Keratinocyte (primary cell): ENCODE data around the gene CACNA1F. TPM values are rescaled to one million over a fixed set of nuclear protein-coding genes. Genes with fewer than 3 reads are reported as not detected.

Experiments
- DNase-seq: peaks from one replicate; pipeline ENCODE4 v3.0.0-alpha.2; 2011; ENCODE audit warnings: low read depth, missing footprints, low spot score
- FAIRE-seq: peaks from 2 replicates; lab custom pipeline; 2011; peaks lifted over from hg19 to GRCh38; lab: Jason Lieb, UNC
- H2AFZ ChIP-seq: 2 replicates; pipeline ENCODE4 v1.6.0; 2012; ENCODE audit warnings: low read length, control low read depth, inconsistent platforms; ENCODE audit not compliant: control insufficient read depth
- H3K27ac ChIP-seq: 2 replicates; pipeline ENCODE4 v1.5.1; 2011; ENCODE audit warnings: low read length; ENCODE audit not compliant: control insufficient read depth, insufficient read depth
- H3K27me3 ChIP-seq: 3 replicates; pipeline ENCODE4 v1.6.0; 2011; ENCODE audit warnings: low read length; ENCODE audit not compliant: control insufficient read depth, insufficient read depth; ENCODE audit errors: extremely low read depth
- H3K36me3 ChIP-seq, 2 experiments: 2 replicates in 1 of 2; 3 replicates in 1 of 2; pipeline ENCODE4 v1.5.1; 2011; ENCODE audit warnings: low read length in 2 of 2, mild to moderate bottlenecking in 1 of 2; ENCODE audit not compliant: control insufficient read depth in 2 of 2, insufficient read depth in 2 of 2; ENCODE audit errors: extremely low read depth in 1 of 2
- H3K4me1 ChIP-seq: 3 replicates; pipeline ENCODE4 v1.5.1; 2011; ENCODE audit warnings: low read length; ENCODE audit not compliant: control insufficient read depth, insufficient read depth; ENCODE audit errors: extremely low read depth
- H3K4me2 ChIP-seq: 3 replicates; pipeline ENCODE4 v1.6.0; 2011; ENCODE audit warnings: low read depth, low read length; ENCODE audit not compliant: control insufficient read depth, insufficient read depth; ENCODE audit errors: extremely low read depth
- H3K4me3 ChIP-seq, 3 experiments: fragments of 200-600 bp in 1 of 3; sonication (generic) in 1 of 3; 2 replicates in 2 of 3; 3 replicates in 1 of 3; pipeline ENCODE4 v1.5.1; 2011 to 2016; ENCODE audit warnings: low read length in 3 of 3, mild to moderate bottlenecking in 3 of 3, control low read depth in 2 of 3, inconsistent platforms in 1 of 3, low read depth in 1 of 3, mixed read lengths in 1 of 3, mixed run types in 1 of 3, moderate library complexity in 1 of 3; ENCODE audit not compliant: control insufficient read depth in 2 of 3, insufficient read depth in 2 of 3; ENCODE audit errors: extremely low read depth in 1 of 3
- H3K79me2 ChIP-seq: 2 replicates; pipeline ENCODE4 v1.6.0; 2012; ENCODE audit warnings: low read length; ENCODE audit not compliant: control insufficient read depth, insufficient read depth
- H3K9ac ChIP-seq: 3 replicates; pipeline ENCODE4 v1.6.0; 2011; ENCODE audit warnings: low read length; ENCODE audit not compliant: control insufficient read depth, insufficient read depth; ENCODE audit errors: extremely low read depth
- H3K9me1 ChIP-seq: 3 replicates; pipeline ENCODE4 v1.6.0; 2011; ENCODE audit warnings: low read length; ENCODE audit not compliant: control insufficient read depth, insufficient read depth; ENCODE audit errors: extremely low read depth
- H3K9me3 ChIP-seq: 2 replicates; pipeline ENCODE4 v1.5.1; 2012; ENCODE audit warnings: low read depth, low read length; ENCODE audit not compliant: control insufficient read depth
- H4K20me1 ChIP-seq: 3 replicates; pipeline ENCODE4 v1.6.0; 2011; ENCODE audit warnings: low read length; ENCODE audit not compliant: control insufficient read depth, insufficient read depth; ENCODE audit errors: extremely low read depth
- EZH2 ChIP-seq: IDR thresholded peaks from one replicate; pipeline ENCODE4 v1.6.1; 2012; ENCODE audit warnings: inconsistent platforms, mild to moderate bottlenecking, low read length, moderate library complexity
- dilution Hi-C: fragments of 300-500 bp; cut with MboI; formaldehyde crosslinking; loops from one replicate; pipeline ENCODE4 v1.7.0; 2020; ENCODE audit warnings: low sequenced_read_pairs; ENCODE audit not compliant: extremely low pct_ligation_motif_present
- polyA plus RNA-seq, 5 experiments: library from polyadenylated mRNA; depleted of rRNA in 3 of 5; stranded (reverse) in 3 of 5; stranded (forward) in 1 of 5; unstranded in 1 of 5; fragments of >200 nt; gene quantifications; 1 replicate in 1 of 5; 2 replicates in 3 of 5; 3 replicates in 1 of 5; pipeline versions ENCODE4 v1.2.1 to v1.2.3, GENCODE V29; 2011 to 2012; ENCODE audit warnings: missing spikeins in 2 of 5, low read depth in 1 of 5, low replicate concordance in 1 of 5
- TF ChIP-seq, protein P1 (sequence below), 3 experiments: IDR thresholded peaks in 1 of 3; conservative IDR thresholded peaks in 1 of 3; optimal IDR thresholded peaks in 1 of 3; 2 replicates in 2 of 3; 3 replicates in 1 of 3; pipeline versions ENCODE3 to v1.5.1; 2011; ENCODE audit warnings: low read length in 3 of 3, mild to moderate bottlenecking in 3 of 3, moderate library complexity in 2 of 3, control low read depth in 1 of 3, inconsistent platforms in 1 of 3; ENCODE audit not compliant: insufficient read depth in 2 of 3; ENCODE audit errors: extremely low read depth in 1 of 3

CACNA1F gene
- polyA plus RNA-seq, 1 donor (not counting 4 experiments of a cell fraction or from before 2014, with no cell fraction given), result not detected

- dilution Hi-C loops, result no loop called here
- FAIRE-seq, result no peak
These were observed 44.9 kb upstream of the CACNA1F start for GRCh38 chrX:49278081-49278480.

GRCh38 chrX:49277535-49277830 is 44.3 kb upstream of the CACNA1F start:
- Histone ChIP-seq H3K79me2 (no peaks in the 10 kb centered on the region), H3K27ac (no peak overlapping the region), H2AFZ (no peak overlapping the region), H3K4me3 (no peak overlapping the region), H3K4me2 (no peak overlapping the region), H3K27me3 (no peaks in the 10 kb centered on the region), H3K4me1 (no peaks in the 10 kb centered on the region), H3K9me1 (no peaks in the 10 kb centered on the region), H3K9ac (no peak overlapping the region), H3K36me3 (no peaks in the 10 kb centered on the region), H4K20me1 (no peaks in the 10 kb centered on the region), H3K9me3 (no peaks in the 10 kb centered on the region)
- FAIRE-seq (no peak), DNase-seq (no peak)
- TF ChIP-seq EZH2, result no peak
- TF ChIP-seq, protein P1, sequence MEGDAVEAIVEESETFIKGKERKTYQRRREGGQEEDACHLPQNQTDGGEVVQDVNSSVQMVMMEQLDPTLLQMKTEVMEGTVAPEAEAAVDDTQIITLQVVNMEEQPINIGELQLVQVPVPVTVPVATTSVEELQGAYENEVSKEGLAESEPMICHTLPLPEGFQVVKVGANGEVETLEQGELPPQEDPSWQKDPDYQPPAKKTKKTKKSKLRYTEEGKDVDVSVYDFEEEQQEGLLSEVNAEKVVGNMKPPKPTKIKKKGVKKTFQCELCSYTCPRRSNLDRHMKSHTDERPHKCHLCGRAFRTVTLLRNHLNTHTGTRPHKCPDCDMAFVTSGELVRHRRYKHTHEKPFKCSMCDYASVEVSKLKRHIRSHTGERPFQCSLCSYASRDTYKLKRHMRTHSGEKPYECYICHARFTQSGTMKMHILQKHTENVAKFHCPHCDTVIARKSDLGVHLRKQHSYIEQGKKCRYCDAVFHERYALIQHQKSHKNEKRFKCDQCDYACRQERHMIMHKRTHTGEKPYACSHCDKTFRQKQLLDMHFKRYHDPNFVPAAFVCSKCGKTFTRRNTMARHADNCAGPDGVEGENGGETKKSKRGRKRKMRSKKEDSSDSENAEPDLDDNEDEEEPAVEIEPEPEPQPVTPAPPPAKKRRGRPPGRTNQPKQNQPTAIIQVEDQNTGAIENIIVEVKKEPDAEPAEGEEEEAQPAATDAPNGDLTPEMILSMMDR (optimal IDR thresholded peaks at IDR 0.05 in 1 of 3, IDR thresholded peaks at IDR 0.05 in 1 of 3, conservative IDR thresholded peaks at IDR 0.05 in 1 of 3; ENCODE audit: extremely low read depth in 1 of 3, insufficient read depth in 2 of 3, low read length in 3 of 3), result no peak
- dilution Hi-C loops, result no loop called here

More at GRCh38 chrX:49278081-49278480, 44.9 kb upstream of the CACNA1F start:
- Histone ChIP-seq H3K4me2 (no peak overlapping the region), H3K27me3 (no peaks in the 10 kb centered on the region), H3K79me2 (no peaks in the 10 kb centered on the region), H3K4me1 (no peaks in the 10 kb centered on the region), H2AFZ (no peak overlapping the region), H3K4me3 (no peak overlapping the region), H3K9me3 (no peaks in the 10 kb centered on the region), H3K36me3 (no peaks in the 10 kb centered on the region), H3K27ac (no peak overlapping the region), H3K9ac (no peak overlapping the region), H3K9me1 (no peaks in the 10 kb centered on the region), H4K20me1 (no peaks in the 10 kb centered on the region)
- no peak for DNase-seq
- TF ChIP-seq, protein P1 (optimal IDR thresholded peaks at IDR 0.05 in 1 of 3, IDR thresholded peaks at IDR 0.05 in 1 of 3, conservative IDR thresholded peaks at IDR 0.05 in 1 of 3; ENCODE audit: extremely low read depth in 1 of 3, insufficient read depth in 2 of 3, low read length in 3 of 3), result no peak
- TF ChIP-seq EZH2, result no peak
